WTC11 (cell line): ENCODE measurements around the gene FCN2. TPM values are rescaled to one million over a fixed set of nuclear protein-coding genes. Genes with fewer than 3 reads are reported as not detected.

ENCODE experiments used
- ATAC-seq: fragments of 200-7000 bp; cut with Tn5 transposase; 2 replicates; pipeline ENCODE4 v1.10.0; 2021; ENCODE audit warnings: mild to moderate bottlenecking, moderate library complexity
- CTCF ChIA-PET: fragments of 300-600 bp; sonication (Branson Sonifier 250); formaldehyde crosslinking; loops from one replicate; lab custom pipeline; 2021; ENCODE audit warnings: antibody characterized with exemption; lab: Charles Lee
- POLR2A ChIA-PET: fragments of 350-600 bp; sonication (Branson Sonifier 250); formaldehyde crosslinking; loops from one replicate; lab custom pipeline; 2021; ENCODE audit warnings: antibody characterized with exemption; lab: Charles Lee
- DNase-seq: peaks from one replicate; pipeline ENCODE4 v3.0.0; 2021; ENCODE audit warnings: low spot score
- H3K27ac Mint-ChIP-seq: 2 replicates; pipeline ENCODE4 v1.8.0; 2021; ENCODE audit warnings: mixed read lengths
- H3K27me3 Mint-ChIP-seq: 2 replicates; pipeline ENCODE4 v1.8.0; 2021; ENCODE audit warnings: low read depth, mild to moderate bottlenecking, moderate library complexity, mixed read lengths
- H3K36me3 Mint-ChIP-seq: 2 replicates; pipeline ENCODE4 v1.8.0; 2021; ENCODE audit warnings: mixed read lengths
- H3K4me1 Mint-ChIP-seq: 2 replicates; pipeline ENCODE4 v1.8.0; 2022; ENCODE audit warnings: mixed read lengths
- H3K4me3 Mint-ChIP-seq: 2 replicates; pipeline ENCODE4 v1.8.0; 2021; ENCODE audit warnings: mild to moderate bottlenecking, moderate library complexity, mixed read lengths
- H3K9me3 Mint-ChIP-seq: 2 replicates; pipeline ENCODE4 v1.8.0; 2021; ENCODE audit warnings: mixed read lengths
- AFF4 ChIP-seq: sonication (generic); formaldehyde crosslinking; IDR thresholded peaks from 2 replicates; pipeline ENCODE4 v1.8.1; 2023; ENCODE audit warnings: mild to moderate bottlenecking, missing genetic modification reagents, borderline replicate concordance
- ARID4B ChIP-seq: sonication (generic); formaldehyde crosslinking; IDR thresholded peaks from 2 replicates; pipeline ENCODE4 v1.8.0; 2023; ENCODE audit warnings: missing genetic modification reagents, mild to moderate bottlenecking, borderline replicate concordance
- ESRRA ChIP-seq: sonication (generic); formaldehyde crosslinking; IDR thresholded peaks from 2 replicates; pipeline ENCODE4 v1.8.1; 2022; ENCODE audit warnings: mild to moderate bottlenecking, missing genetic modification reagents, borderline replicate concordance
- NFE2L1 ChIP-seq: sonication (generic); formaldehyde crosslinking; IDR thresholded peaks from 2 replicates; pipeline ENCODE4 v1.8.1; 2023; ENCODE audit warnings: missing genetic modification reagents
- PRDM15 ChIP-seq: sonication (generic); formaldehyde crosslinking; IDR thresholded peaks from 2 replicates; pipeline ENCODE4 v1.8.0; 2022; ENCODE audit warnings: missing genetic modification reagents
- RORB ChIP-seq: fragments of 250-450 bp; sonication (Bioruptor Pico); IDR thresholded peaks from 2 replicates; pipeline ENCODE4 v1.9.0; 2021; ENCODE audit warnings: mild to moderate bottlenecking
- TEAD1 ChIP-seq: sonication (generic); formaldehyde crosslinking; IDR thresholded peaks from 2 replicates; pipeline ENCODE4 v1.8.0; 2022; ENCODE audit warnings: mild to moderate bottlenecking, missing genetic modification reagents
- ZBTB43 ChIP-seq: sonication (generic); formaldehyde crosslinking; IDR thresholded peaks from 2 replicates; pipeline ENCODE4 v1.8.1; 2023; ENCODE audit warnings: mild to moderate bottlenecking, missing genetic modification reagents
- ZNF219 ChIP-seq: sonication (generic); formaldehyde crosslinking; IDR thresholded peaks from 2 replicates; pipeline ENCODE4 v1.8.0; 2023; ENCODE audit warnings: missing genetic modification reagents, mild to moderate bottlenecking, borderline replicate concordance
- microRNA-seq: library from miRNA; unstranded; fragments of <30 nt; microRNA quantifications from one replicate; pipeline ENCODE4 v1.2.0, GENCODE V29; 2022; ENCODE audit warnings: borderline number of aligned reads
- total RNA-seq: library from RNA; stranded (reverse); gene quantifications from 3 replicates; pipeline ENCODE4 v1.2.3, GENCODE V29; 2021

Gene FCN2
- total RNA-seq, 1 experiment from 2014 or later: not detected

GRCh38 chr9:134936346-134937163 is 55.9 kb downstream of the FCN2 start:
- H3K4me3 Mint-ChIP-seq: no peak overlapping the region
- no peak for TF ChIP-seq AFF4 (CRISPR knock-in tag)
- no peak for TF ChIP-seq ARID4B (CRISPR knock-in tag)
- TF ChIP-seq RORB: no peak
- TF ChIP-seq ZBTB43 (CRISPR knock-in tag): no peak
- no peak for TF ChIP-seq TEAD1
- TF ChIP-seq ZNF219 (CRISPR knock-in tag): no peak
- TF ChIP-seq ESRRA (CRISPR knock-in tag): no peak
- no peak for TF ChIP-seq PRDM15
- TF ChIP-seq NFE2L1 (CRISPR knock-in tag): no peak
- TF ChIP-seq, all 79 proteins: peak for 0
- peaks cover 4% of the 10 kb centered on the region; the same call in 1 of the 2 replicates for H3K4me1 Mint-ChIP-seq

More at GRCh38 chr9:134936346-134937163, 55.9 kb downstream of the FCN2 start:
- Mint-ChIP-seq H3K27ac (no peak overlapping the region), H3K9me3 (no peaks in the 10 kb centered on the region), H3K36me3 (no peaks in the 10 kb centered on the region), H3K27me3 (no peaks in the 10 kb centered on the region)
- DNase-seq (no peak), ATAC-seq (no peak)
- POLR2A ChIA-PET: no interaction called here
- CTCF ChIA-PET: interaction anchor here (1.0 kb wide), 1 partner anchor 158 kb away, joined by 3 read pairs; no protein-coding TSS in a partner anchor

Small RNAs within 50 kb of the gene (microRNA-seq; reads per million reads assigned to microRNA genes)
- gene MIR3689A (not detected), gene MIR3689B (not detected), gene MIR3689C (not detected), gene MIR3689D1 (not detected), gene MIR3689D2 (not detected), gene MIR3689E (not detected), gene MIR3689F (not detected)

Other genes with a start within 250 kb of the FCN2 start
- 13.5 to 17.7 TPM (median 16.4 TPM) in 3 replicates for gene COL5A1, start 239.0 kb upstream of the FCN2 start, total RNA-seq
- 0.09 TPM in 1 of 3 replicates, not detected in the others for gene FCN1, start 37.1 kb downstream of the FCN2 start, total RNA-seq
- 31.8 to 37.6 TPM (median 31.9 TPM) in 3 replicates for gene OLFM1, start 206.9 kb downstream of the FCN2 start, total RNA-seq